Glutamatergic neuron (in vitro differentiated cells): Measurements from ENCODE around the gene PTPRM. TPM values are rescaled to one million over a fixed set of nuclear protein-coding genes. Genes with fewer than 3 reads are reported as not detected.

Experiments
- DNase-seq: peaks from one replicate; pipeline ENCODE4 v3.0.0; 2022
- H3K27ac Mint-ChIP-seq: one replicate; pipeline ENCODE4 v1.8.0; 2020; ENCODE audit warnings: mild to moderate bottlenecking, mixed read lengths, inconsistent platforms; ENCODE audit not compliant: unreplicated experiment
- H3K27me3 Mint-ChIP-seq: one replicate; pipeline ENCODE4 v1.8.0; 2020; ENCODE audit warnings: mild to moderate bottlenecking, moderate library complexity, mixed read lengths, inconsistent platforms; ENCODE audit not compliant: unreplicated experiment
- H3K36me3 Mint-ChIP-seq: one replicate; pipeline ENCODE4 v1.8.0; 2020; ENCODE audit warnings: mild to moderate bottlenecking, mixed read lengths, inconsistent platforms; ENCODE audit not compliant: unreplicated experiment
- H3K4me1 Mint-ChIP-seq: one replicate; pipeline ENCODE4 v1.8.0; 2020; ENCODE audit warnings: mild to moderate bottlenecking, low read depth, mixed read lengths, inconsistent platforms; ENCODE audit not compliant: unreplicated experiment
- H3K4me3 Mint-ChIP-seq: one replicate; pipeline ENCODE4 v1.8.0; 2020; ENCODE audit warnings: mild to moderate bottlenecking, mixed read lengths, inconsistent platforms; ENCODE audit not compliant: unreplicated experiment
- H3K9me3 Mint-ChIP-seq: one replicate; pipeline ENCODE4 v1.8.0; 2020; ENCODE audit warnings: mild to moderate bottlenecking, moderate library complexity, mixed read lengths, inconsistent platforms; ENCODE audit not compliant: unreplicated experiment
- CTCF ChIP-seq: fragments of 200-600 bp; sonication (generic); IDR thresholded peaks from one replicate; pipeline ENCODE4 v1.5.0; 2021; ENCODE audit not compliant: partially characterized antibody, unreplicated experiment
- total RNA-seq: library from RNA; stranded (reverse); fragmentation: NEBNext Ultra II Directional; extraction: Animal tissue kit (Norgen Biotek cat#: 25700); gene quantifications from one replicate; pipeline ENCODE4 v1.2.1, GENCODE V29; 2021; ENCODE audit not compliant: unreplicated experiment

Gene PTPRM
- total RNA-seq, 1 donor from 2014 or later, result 23.9 TPM

GRCh38 chr18:8167026-8167425, 599.9 kb downstream of the PTPRM start:
- H3K4me3 Mint-ChIP-seq, result no peak overlapping the region
- no peaks in the 10 kb centered on the region for H3K36me3 Mint-ChIP-seq
- H3K27ac Mint-ChIP-seq, result no peak overlapping the region
- peaks cover 2% of the 10 kb centered on the region for H3K27me3 Mint-ChIP-seq
- no peak for DNase-seq
- TF ChIP-seq CTCF, result no peak
- H3K4me1 Mint-ChIP-seq, result peaks cover 4% of the 10 kb centered on the region
- H3K9me3 Mint-ChIP-seq, result no peaks in the 10 kb centered on the region

GRCh38 chr18:8167673-8168072, 600.6 kb downstream of the PTPRM start:
- H3K4me1 Mint-ChIP-seq, result peaks cover 4% of the 10 kb centered on the region
- H3K27me3 Mint-ChIP-seq, result peaks cover 2% of the 10 kb centered on the region
- H3K27ac Mint-ChIP-seq, result no peak overlapping the region
- H3K4me3 Mint-ChIP-seq, result no peak overlapping the region
- H3K36me3 Mint-ChIP-seq, result no peaks in the 10 kb centered on the region
- no peak for TF ChIP-seq CTCF
- DNase-seq, result no peak
- H3K9me3 Mint-ChIP-seq, result no peaks in the 10 kb centered on the region

- no peak for TF ChIP-seq CTCF
- peaks cover 1% of the 10 kb centered on the region for H3K27me3 Mint-ChIP-seq
- H3K27ac Mint-ChIP-seq, result no peak overlapping the region
- DNase-seq, result no peak
- H3K4me1 Mint-ChIP-seq, result peaks cover 8% of the 10 kb centered on the region
- peaks cover 1% of the 10 kb centered on the region for H3K9me3 Mint-ChIP-seq
- H3K36me3 Mint-ChIP-seq, result no peaks in the 10 kb centered on the region
- H3K4me3 Mint-ChIP-seq, result no peak overlapping the region
Measured at GRCh38 chr18:8169722-8170121, 602.6 kb downstream of the PTPRM start.

- H3K36me3 Mint-ChIP-seq, result peaks cover 4% of the 10 kb centered on the region
- no peak overlapping the region for H3K4me3 Mint-ChIP-seq
- peak; percentile 37 for DNase-seq
- H3K27ac Mint-ChIP-seq, result peak overlapping the region; percentile 57
- H3K27me3 Mint-ChIP-seq, result peaks cover 3% of the 10 kb centered on the region
- peaks cover 4% of the 10 kb centered on the region for H3K9me3 Mint-ChIP-seq
- peaks cover 33% of the 10 kb centered on the region for H3K4me1 Mint-ChIP-seq
- no peak for TF ChIP-seq CTCF
Measured at GRCh38 chr18:8174771-8175170, 607.7 kb downstream of the PTPRM start.

- peaks cover 3% of the 10 kb centered on the region for H3K27me3 Mint-ChIP-seq
- peaks cover 7% of the 10 kb centered on the region for H3K36me3 Mint-ChIP-seq
- no peak for DNase-seq
- H3K4me1 Mint-ChIP-seq, result peaks cover 33% of the 10 kb centered on the region
- H3K27ac Mint-ChIP-seq, result peak overlapping the region; percentile 59
- H3K4me3 Mint-ChIP-seq, result no peak overlapping the region
- peaks cover 4% of the 10 kb centered on the region for H3K9me3 Mint-ChIP-seq
- TF ChIP-seq CTCF, result no peak
Measured at GRCh38 chr18:8175501-8176061, 608.5 kb downstream of the PTPRM start.
